HG03159 (cell line): ENCODE data around the gene MAGEC3.

Source experiments
- ATAC-seq: cut with Tn5 transposase; IDR thresholded peaks from one replicate; pipeline ENCODE4 v1.9.1; 2021; ENCODE audit warnings: mild to moderate bottlenecking, moderate library complexity; ENCODE audit not compliant: unreplicated experiment

MAGEC3 gene

DNA sequence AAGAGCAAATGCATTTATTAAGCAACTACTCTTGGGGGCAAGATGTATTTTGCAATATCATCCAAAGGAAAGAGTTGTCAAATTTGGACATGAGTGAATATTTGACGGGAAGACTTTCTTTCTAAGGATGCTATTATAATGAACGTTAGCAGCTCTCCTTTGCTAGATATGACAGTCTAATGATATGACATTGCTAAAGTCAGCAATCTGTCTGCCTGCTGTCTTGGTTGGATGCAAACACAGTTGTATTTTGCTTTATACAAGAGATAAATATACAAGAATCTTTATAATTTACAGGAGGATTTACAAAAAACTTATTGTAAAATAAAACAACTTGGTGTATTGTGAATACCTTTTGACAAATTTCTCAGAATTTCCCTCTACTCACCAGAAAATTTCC, 103.1 kb downstream of the MAGEC3 start:
- no peak for ATAC-seq

DNA sequence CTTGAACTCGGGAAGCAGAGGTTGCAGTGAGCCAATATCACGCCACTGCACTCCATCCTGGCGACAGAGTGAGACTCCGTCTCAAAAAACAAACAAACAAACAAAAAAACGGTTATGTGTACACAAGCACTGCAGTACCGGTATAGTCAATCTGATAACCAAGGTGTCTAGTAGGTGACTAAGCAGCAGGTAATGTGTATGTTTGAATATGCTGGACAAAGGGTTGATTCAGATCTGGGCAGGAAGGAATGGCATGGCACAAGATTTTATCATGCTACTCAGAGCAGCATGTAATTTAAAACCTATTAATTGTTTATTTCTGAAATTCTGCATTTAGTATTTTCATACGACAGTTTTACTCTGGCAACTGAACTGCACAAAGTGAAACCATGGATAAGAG, 107.3 kb downstream of the MAGEC3 start:
- no peak for ATAC-seq

DNA sequence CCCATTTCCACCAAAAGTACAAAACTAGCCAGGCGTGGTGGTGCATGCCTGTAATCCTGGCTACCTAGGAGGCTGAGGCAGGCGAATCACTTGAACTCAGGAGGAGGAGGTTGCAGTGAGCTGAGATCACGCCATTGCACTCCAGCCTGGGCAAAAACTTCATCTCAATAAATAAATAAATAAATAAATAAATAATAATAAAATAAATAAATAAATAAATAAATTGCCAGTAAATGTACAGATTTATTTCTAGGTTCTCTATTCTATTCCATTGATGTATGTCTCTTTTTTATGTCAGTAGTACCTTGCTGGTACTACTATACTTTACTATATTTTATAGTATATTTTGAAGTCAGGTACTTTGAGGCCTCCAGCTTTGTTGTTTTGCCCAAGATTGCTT, 109.2 kb downstream of the MAGEC3 start:
- no peak for ATAC-seq
